H1 (cell line): Measurements from ENCODE around the gene NELL2. TPM values are rescaled to one million over a fixed set of nuclear protein-coding genes. Genes with fewer than 3 reads are reported as not detected.

Source experiments
- KDM4A ChIP-seq: IDR thresholded peaks from one replicate; pipeline ENCODE4 v1.7.1; 2012; ENCODE audit warnings: low read depth, mild to moderate bottlenecking, moderate library complexity, low read length, inconsistent platforms; ENCODE audit not compliant: severe bottlenecking
- RXRA ChIP-seq: IDR thresholded peaks from 2 replicates; pipeline ENCODE4 v1.6.1; 2011; ENCODE audit warnings: low read depth, mild to moderate bottlenecking, low read length, moderate library complexity; ENCODE audit not compliant: insufficient read depth
- polyA plus RNA-seq, 7 experiments: library from polyadenylated mRNA; depleted of rRNA in 3 of 7; stranded (reverse) in 5 of 7; unstranded in 2 of 7; fragments of >200 nt in 5 of 7; fragments of 200-250 nt in 2 of 7; gene quantifications; 1 replicate in 5 of 7; 2 replicates in 1 of 7; 4 replicates in 1 of 7; pipeline versions ENCODE4 v1.2.1 to v1.2.3, GENCODE V29; 2011 to 2013; ENCODE audit warnings: missing spikeins in 2 of 7, mixed read lengths in 2 of 7
- total RNA-seq: library from RNA; stranded (reverse); fragmentation: NEBNext Ultra II Directional; extraction: Animal tissue kit (Norgen Biotek cat#: 25700); gene quantifications from 2 replicates; pipeline ENCODE4 v1.2.1, GENCODE V29; 2021
- TF ChIP-seq, protein P1 (sequence below): fragments of 300-600 bp; sonication (generic); IDR thresholded peaks from 2 replicates; pipeline ENCODE4 v1.7.1; 2012; ENCODE audit warnings: low read length, moderate library complexity, mild to moderate bottlenecking, inconsistent platforms; ENCODE audit not compliant: insufficient replicate concordance

Gene NELL2
- total and polyA plus RNA-seq, 2 of the 8 experiments (the other 6 are each of a cell fraction or from before 2014, with no cell fraction given), result 54.2 to 56.8 TPM

DNA sequence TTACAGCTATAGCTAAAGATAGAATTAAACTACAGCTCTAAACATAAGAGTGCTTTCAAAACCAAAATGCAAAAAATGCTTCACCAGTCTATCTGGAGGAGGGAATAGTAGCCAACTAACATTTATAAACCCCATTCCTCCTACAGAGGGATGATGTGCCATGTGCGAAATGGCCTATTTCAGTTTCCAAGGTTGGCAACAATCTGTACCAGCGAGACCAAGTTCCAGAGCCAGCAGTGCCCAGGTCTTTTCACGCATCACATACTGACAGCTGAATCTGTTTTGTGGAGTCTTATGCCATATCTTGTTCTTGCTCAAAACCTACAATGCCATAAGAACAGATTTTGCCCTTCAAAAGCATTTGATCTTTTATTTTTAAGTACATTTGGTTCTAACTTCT is 24.5 kb downstream of the NELL2 start (continued):
- TF ChIP-seq KDM4A, result no peak
- TF ChIP-seq, protein P1, sequence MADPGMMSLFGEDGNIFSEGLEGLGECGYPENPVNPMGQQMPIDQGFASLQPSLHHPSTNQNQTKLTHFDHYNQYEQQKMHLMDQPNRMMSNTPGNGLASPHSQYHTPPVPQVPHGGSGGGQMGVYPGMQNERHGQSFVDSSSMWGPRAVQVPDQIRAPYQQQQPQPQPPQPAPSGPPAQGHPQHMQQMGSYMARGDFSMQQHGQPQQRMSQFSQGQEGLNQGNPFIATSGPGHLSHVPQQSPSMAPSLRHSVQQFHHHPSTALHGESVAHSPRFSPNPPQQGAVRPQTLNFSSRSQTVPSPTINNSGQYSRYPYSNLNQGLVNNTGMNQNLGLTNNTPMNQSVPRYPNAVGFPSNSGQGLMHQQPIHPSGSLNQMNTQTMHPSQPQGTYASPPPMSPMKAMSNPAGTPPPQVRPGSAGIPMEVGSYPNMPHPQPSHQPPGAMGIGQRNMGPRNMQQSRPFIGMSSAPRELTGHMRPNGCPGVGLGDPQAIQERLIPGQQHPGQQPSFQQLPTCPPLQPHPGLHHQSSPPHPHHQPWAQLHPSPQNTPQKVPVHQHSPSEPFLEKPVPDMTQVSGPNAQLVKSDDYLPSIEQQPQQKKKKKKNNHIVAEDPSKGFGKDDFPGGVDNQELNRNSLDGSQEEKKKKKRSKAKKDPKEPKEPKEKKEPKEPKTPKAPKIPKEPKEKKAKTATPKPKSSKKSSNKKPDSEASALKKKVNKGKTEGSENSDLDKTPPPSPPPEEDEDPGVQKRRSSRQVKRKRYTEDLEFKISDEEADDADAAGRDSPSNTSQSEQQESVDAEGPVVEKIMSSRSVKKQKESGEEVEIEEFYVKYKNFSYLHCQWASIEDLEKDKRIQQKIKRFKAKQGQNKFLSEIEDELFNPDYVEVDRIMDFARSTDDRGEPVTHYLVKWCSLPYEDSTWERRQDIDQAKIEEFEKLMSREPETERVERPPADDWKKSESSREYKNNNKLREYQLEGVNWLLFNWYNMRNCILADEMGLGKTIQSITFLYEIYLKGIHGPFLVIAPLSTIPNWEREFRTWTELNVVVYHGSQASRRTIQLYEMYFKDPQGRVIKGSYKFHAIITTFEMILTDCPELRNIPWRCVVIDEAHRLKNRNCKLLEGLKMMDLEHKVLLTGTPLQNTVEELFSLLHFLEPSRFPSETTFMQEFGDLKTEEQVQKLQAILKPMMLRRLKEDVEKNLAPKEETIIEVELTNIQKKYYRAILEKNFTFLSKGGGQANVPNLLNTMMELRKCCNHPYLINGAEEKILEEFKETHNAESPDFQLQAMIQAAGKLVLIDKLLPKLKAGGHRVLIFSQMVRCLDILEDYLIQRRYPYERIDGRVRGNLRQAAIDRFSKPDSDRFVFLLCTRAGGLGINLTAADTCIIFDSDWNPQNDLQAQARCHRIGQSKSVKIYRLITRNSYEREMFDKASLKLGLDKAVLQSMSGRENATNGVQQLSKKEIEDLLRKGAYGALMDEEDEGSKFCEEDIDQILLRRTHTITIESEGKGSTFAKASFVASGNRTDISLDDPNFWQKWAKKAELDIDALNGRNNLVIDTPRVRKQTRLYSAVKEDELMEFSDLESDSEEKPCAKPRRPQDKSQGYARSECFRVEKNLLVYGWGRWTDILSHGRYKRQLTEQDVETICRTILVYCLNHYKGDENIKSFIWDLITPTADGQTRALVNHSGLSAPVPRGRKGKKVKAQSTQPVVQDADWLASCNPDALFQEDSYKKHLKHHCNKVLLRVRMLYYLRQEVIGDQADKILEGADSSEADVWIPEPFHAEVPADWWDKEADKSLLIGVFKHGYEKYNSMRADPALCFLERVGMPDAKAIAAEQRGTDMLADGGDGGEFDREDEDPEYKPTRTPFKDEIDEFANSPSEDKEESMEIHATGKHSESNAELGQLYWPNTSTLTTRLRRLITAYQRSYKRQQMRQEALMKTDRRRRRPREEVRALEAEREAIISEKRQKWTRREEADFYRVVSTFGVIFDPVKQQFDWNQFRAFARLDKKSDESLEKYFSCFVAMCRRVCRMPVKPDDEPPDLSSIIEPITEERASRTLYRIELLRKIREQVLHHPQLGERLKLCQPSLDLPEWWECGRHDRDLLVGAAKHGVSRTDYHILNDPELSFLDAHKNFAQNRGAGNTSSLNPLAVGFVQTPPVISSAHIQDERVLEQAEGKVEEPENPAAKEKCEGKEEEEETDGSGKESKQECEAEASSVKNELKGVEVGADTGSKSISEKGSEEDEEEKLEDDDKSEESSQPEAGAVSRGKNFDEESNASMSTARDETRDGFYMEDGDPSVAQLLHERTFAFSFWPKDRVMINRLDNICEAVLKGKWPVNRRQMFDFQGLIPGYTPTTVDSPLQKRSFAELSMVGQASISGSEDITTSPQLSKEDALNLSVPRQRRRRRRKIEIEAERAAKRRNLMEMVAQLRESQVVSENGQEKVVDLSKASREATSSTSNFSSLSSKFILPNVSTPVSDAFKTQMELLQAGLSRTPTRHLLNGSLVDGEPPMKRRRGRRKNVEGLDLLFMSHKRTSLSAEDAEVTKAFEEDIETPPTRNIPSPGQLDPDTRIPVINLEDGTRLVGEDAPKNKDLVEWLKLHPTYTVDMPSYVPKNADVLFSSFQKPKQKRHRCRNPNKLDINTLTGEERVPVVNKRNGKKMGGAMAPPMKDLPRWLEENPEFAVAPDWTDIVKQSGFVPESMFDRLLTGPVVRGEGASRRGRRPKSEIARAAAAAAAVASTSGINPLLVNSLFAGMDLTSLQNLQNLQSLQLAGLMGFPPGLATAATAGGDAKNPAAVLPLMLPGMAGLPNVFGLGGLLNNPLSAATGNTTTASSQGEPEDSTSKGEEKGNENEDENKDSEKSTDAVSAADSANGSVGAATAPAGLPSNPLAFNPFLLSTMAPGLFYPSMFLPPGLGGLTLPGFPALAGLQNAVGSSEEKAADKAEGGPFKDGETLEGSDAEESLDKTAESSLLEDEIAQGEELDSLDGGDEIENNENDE, result no peak
- no peak for TF ChIP-seq RXRA
- TF ChIP-seq, all 59 proteins: peak for 0
